Measurements from ENCODE around the gene NOL4L. TPM values are rescaled to one million over a fixed set of nuclear protein-coding genes. Genes with fewer than 3 reads are reported as not detected.
"Not testable (repeated sequence)": the region's sequence is repeated elsewhere in the genome, so short reads cannot be mapped to it uniquely, and the experiment has no call there.

Gene NOL4L
- total RNA-seq, 1 experiment from 2014 or later, result 23.8 TPM

DNA sequence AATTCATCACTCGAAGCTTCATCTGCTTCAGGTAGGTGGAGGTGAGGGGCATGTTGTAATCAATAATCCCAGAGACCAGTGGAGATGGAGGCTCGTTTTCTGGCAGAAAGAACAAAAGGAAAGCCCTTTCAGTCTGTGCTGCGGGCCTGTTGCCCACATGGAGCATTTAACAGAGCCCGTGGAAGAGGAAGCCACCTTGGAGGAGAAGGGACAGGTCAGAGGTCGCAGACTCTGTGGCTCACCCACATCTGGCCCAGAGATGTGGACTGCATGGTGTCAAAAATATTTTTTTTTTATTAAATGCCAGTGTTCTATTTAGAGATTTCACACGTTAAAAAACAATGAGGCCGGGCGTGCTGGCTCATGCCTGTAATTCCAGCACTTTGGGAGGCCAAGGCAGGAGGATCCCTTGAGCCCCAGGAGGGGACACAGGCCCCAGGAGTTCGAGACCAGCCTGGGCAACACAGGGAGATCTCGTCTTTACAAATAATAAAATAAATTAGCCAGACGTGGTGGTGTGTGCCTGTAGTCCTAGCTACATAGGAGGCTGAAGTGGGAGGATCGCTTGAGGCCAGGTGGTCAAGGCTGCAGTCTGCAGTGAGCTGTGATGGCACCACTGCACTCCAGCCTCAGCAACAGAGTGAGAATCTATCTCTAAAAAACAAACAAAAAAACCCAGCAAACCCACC lies 73.6 kb downstream of the NOL4L start:
- DNase-seq (ENCODE audit: low read depth), result no peak

DNA sequence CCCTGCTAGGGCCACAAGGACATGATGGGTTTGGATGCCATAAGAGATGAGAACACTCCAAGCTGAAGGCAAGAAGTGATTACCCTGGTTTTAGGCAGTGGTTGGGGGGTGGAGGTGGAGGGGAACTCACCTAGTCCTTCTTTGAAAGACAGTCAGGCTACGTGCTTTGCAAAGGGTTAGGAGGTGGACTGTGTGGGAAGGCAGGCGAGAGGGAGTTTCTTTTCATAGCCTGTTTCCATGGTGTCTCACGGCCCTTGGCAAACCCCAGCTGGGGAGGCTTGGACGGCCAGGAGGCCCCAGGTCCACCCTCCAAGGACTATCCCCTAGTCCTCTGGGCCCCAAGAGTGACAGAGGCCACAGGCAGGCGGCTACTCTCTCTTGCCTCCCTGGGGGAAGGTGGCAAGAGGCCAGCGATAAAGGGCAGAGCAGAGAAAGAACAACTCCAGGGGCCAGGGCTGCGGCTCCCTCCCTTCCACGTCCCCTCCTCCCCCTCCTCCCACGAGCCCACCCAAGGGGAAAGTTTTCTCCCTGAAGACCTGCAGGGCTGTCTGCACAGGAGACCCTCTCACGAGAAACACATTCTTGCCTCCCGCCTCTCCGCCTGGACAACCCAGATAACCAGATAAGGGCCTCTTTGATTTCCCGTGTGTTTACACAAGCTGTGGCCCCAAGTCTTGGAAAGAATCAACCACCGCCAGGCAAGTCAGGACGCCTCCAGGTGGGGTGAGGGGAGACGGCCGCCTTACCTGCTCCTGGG lies 74.4 kb downstream of the NOL4L start:
- DNase-seq (ENCODE audit: low read depth), result no peak

DNA sequence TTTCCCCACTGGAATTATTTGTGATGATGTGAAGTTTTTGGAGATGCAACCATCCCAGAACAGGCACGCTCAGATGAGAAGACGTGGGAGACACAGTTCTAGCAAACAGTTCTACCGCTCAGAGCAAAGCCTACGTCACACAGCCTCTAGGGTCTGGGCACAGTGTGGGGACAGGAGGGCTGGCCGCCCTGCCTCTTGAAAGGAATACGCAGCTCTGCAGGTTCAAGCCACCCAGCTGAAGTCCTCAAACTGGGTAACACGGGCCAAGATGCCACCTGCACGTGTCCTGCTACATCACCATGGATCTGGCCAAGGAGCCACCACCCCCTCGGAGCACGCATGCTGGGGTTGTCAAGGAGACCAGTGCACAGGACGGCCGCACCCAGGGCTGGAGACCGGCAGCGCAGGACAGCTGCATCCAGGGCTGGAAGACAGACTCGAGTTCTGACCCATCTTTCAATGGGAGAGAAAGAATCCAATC lies 75.0 kb downstream of the NOL4L start:
- DNase-seq (ENCODE audit: low read depth), result no peak

DNA sequence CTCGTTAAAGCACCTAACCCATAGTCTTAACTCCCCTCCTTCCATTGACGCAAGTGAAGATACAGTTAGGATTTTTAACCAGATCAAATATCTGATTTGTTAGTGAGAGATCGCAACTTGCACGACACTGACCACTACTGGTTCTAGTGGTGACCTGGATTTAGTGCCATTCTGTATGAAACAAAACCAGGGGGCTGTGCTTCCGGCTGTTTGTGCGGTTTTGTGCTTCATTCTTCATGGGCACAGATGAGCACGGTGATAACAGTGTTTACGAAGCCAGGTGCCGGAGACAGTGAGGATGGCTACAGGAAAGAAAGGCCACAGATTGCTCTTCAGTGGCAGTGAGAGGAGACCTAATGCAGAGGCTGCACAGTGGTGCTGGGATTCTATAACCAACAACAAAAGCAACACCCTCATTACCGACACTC lies 75.5 kb downstream of the NOL4L start:
- peak; percentile 43 for DNase-seq (ENCODE audit: low read depth)

DNA sequence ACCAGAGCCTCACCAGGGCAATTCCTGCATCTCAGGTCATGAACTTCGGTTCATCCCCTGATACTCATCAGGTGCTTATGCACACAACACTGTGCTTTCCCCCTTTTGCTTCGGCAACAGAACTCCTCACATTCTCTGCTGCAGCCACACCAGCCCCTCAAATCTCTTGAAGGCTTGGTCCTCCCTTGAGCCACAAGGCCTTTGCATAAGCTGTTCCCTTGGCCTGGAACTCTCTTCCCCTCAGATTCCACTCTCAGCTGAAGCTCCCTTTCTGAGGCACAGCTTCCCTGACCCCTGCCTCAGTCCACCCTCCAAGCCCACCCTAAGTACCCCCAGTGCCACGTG lies 76.4 kb downstream of the NOL4L start:
- no peak for DNase-seq (ENCODE audit: low read depth)

DNA sequence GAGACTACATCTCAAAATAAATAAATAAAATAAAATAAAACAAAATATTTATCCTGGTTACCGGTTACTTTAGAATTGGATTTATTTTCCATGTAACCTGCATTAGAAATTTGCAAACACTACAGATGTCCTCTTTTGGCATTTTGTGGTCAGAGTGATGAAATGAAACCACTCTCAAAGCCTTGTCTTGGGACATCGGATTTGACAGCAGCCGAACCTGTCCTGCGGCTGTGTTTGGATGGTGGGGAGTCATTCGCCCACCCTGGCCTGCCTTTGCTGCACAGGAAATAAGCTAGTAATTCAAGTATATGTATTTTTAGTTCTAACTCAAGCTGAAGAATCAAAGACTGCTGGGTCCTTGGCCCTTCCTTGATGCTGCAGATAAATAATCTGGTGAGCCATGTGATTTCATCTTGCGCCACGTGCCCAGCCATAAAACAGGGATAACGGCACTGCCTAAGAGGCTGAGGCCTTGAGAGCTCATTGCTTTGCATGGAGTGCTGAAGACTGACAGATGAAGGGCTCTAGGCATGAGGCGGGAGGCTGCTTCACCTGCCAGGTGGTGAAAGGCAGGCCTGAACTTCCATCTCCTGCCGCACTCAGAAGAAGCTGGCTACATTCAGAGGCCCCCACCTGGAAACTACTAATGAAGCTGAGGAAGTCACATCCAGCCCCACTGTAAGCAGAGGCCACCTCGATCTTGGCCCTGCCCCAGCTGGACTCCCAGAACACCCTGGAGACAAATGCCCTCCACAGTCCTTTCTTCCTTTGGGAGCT lies 76.9 kb downstream of the NOL4L start:
- no peak for DNase-seq (ENCODE audit: low read depth)

DNA sequence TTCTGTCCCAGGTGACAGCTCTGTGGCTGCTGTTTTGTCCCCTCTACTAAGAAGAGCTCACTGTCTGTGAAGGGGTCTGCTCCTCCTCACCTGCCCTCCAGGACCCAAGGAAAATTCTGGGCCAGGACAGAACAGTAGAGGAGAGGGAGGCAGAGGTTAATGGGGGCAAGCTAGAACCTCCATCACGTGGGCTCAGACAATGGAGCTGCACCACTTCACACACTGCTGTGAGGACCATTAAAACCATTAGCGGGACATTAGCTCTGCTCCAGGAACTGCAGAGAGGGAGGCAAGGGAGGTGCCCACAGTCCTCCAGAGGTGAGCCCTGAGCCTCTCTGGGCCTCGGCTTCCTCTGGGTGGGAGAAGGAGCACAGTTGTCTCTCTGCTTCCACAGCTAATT lies 78.4 kb downstream of the NOL4L start:
- DNase-seq (ENCODE audit: low read depth), result no peak

DNA sequence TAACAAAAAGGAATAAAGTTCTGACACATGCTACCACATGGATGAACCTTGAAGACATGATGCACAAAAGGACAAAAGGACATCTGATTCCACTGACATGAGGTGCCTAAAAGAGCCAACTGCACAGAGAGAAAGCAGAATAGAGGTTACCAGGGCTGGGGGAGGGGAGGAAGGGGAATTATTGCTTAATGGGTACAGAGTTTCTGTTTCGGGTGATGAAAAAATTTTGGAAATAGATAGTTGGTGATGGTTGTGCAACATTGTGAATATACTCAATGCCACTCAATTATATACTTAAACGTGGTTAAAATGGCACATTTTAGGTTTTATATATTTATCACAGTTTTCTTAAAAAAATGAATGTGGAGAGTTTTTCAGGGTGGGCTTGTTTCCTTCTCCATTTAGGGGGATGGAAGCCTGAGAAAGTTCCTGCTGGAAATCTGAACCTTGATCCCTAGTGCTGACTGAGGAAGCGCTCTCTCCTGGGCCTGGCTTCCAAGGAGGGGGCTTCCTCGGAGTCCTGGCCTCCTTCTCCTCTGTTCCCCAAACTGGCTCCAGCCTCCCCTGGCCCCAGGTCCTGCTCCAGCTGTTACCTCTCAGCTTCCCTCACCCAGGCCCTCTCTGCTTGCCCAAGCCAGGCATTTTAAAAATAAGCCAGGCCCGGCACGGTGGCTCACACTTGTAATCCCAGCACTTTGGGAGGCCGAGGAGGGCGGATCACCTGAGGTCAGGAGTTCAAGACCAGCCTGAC lies 79.2 kb downstream of the NOL4L start:
- DNase-seq (ENCODE audit: low read depth), result no peak

DNA sequence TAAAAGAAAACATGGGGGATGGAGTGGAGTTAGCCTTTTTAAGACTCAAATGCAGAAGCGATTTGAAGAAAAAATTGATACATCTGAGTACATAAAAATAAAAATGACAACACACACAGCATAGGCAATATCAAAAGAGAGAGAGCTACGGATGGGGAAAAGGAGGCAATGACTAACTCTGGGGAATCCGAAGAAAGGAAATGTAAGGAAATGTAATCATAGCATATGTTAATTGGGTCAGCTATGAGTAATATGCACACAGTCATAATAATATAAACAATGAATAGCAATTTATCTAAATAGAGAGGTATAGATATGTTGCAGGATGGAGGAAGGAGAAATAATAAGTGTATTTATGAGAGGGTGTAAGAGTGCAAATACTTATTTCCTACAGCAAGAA lies 83.4 kb downstream of the NOL4L start:
- peak; percentile 51 for DNase-seq (ENCODE audit: low read depth)

DNA sequence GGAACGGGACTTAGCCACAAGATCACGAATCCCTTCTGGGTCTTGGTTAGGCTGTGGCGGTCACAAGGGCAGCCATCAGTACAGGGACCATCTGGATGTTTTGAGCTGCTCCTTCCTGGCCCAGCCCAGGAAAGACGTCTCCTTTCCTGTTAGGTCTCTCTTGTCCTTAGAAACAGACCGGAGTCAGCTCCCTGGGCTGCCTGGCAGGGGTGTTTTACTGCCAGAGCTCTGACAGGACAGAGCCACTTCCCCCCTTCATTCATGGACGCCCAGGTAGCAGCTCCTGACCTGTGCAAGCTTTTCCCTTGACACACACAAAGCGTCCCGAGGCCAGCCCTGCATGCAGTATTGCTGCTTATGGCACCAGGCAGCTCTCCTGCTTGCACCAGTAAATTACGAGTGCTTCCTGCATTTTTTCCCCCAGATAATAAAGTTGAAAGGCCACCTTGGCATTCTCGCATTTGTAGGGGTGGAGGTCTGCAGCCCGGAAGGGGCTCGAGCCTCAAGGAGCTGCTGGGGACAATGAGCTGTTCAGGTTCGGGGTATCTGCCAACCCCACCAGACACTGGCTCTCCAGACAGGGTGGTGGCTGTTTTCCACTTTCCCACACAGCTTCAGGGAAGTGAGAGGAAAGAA lies 87.4 kb downstream of the NOL4L start:
- no peak for DNase-seq (ENCODE audit: low read depth)

DNA sequence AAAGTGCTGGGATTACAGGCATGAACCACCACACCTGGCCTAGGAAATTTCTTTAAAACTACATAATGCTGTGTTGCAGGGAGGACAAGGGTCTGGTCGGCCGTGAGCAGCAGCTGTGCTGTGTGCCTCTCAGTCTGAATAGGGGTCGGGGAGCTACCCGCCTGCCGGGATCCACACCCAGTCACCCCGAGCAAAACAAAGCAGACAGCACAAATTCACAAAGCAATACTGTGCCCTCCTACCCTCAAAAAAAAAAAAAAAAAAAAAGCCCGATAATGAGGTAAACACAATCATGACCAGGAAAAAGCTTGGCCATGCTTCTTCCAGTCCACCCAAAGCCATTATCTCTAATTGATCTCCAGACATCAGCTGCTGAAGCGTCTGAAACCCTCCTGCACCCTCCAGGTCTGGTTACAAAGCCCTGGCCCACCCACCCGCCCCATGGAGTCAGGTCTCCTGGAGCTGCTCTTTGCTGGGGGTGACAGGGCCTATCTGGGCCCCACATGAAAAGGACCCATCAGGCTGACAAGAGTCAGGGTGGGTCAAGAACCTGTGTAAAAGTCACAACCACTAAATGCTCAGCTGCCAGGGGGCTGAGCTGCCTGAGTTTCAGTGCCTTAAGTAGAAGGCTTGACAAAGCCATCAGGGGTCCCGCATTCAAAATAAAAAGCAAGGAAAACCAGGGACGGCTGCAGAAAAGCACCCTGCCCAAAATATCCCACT lies 88.2 kb downstream of the NOL4L start:
- DNase-seq (ENCODE audit: low read depth), result no peak

DNA sequence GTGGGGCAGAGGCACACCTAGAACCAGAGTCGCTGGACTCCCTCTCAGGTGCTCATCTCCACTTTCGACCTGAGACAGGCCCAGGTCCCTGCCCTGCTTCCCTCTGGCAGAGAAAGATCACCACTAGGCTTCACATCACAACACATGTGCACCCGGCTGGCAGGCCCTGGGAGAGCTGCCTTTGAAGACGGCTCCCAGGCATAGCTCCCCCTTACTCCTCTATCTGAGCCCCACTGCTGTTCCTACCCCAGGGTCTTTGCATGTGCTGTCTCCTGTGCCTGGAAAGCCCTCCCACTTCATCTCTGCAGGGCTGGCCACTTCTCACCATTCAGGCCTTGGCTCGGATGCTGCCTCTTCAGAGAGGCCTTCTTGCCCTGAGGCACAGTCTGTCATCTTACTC lies 89.2 kb downstream of the NOL4L start:
- no peak for DNase-seq (ENCODE audit: low read depth)

DNA sequence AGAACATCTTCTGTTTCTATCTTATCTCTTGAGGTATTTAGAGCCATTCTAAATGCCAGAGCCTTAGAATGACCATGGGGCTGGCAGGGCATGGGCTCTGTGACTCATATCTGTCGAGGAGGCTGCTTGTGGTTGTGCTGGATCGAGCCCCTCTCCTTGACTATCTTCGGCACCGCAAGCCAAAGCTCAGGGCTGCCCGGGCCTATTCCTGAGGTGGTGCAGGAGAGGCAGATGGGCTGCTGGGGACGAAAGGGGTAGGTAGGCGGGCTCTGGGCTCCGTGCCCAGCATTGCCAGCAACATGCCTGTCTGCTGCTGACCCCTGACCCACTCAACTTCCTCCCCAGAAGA lies 89.9 kb downstream of the NOL4L start:
- DNase-seq (ENCODE audit: low read depth), result no peak

DNA sequence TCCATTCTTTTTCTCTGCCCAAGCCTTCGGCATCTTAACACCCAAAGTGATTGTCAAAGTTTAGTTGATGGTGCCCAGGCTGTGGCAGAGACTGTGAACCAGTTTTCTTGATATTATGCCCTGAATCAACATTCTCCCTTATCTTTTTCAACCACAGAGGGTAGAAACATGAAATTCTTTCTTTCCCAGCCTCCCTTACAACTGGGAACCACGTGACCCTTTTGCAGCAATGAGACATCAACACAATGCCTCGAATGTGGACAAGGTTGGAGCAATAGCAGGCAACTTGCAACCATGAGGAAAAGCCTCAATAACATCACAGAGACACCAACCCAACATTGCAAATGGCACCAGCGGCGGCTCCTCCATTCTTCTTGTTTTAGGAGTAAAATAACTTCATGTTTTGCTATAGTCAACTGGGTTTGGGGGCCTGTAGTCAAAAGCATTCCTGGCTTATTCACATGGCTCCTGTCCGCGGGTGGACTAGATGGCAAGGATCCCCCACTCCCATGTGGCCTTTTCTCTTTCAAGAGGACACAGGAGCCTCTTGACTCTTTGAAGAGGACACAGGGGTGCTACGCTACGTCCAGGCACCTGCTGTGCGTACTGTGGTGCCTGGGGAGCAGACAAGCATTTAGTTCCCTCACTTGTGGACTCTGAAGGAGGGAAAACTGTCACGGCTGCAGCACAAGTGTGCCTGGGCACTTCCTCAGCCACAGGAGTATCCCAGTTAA lies 90.5 kb downstream of the NOL4L start:
- no peak for DNase-seq (ENCODE audit: low read depth)

DNA sequence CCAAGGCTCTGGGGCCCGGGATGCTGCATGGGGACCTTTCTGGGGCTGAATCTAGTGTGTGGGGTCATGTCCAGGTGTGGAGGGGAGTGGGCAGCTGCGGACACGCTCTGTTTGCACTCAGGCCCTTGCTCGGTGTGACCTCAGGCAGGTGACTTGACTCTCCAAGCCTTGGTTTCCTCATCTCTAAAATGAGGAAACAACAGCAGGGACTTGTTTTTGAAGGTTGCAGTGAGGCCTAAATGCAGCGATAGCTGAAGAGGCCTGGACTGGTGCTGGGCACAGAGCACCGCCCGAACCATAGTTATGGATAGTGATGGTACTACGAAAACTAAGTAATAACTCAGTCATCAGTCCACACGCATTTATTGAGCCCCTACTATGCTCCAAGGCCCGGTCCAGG lies 91.8 kb downstream of the NOL4L start:
- no peak for DNase-seq (ENCODE audit: low read depth)

DNA sequence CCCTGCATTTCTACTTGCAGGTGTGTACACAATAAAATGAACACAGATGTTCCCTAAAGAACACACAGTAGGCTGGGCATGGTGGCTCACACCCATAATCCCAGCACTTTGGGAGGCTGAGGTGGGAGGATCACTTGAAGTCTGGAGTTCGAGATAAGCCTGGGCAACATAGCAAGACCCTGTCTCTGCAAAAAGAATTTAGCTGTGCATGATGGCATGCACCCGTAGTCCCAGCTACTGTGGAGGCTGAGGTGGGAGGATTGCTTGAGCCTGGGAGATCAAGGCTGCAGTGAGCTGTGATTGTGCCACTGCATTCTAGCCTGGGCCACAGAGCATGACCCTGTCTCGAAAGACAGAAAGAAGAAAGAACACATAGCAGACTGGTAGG lies 93.4 kb downstream of the NOL4L start:
- DNase-seq (ENCODE audit: low read depth), result not testable (repeated sequence)

DNA sequence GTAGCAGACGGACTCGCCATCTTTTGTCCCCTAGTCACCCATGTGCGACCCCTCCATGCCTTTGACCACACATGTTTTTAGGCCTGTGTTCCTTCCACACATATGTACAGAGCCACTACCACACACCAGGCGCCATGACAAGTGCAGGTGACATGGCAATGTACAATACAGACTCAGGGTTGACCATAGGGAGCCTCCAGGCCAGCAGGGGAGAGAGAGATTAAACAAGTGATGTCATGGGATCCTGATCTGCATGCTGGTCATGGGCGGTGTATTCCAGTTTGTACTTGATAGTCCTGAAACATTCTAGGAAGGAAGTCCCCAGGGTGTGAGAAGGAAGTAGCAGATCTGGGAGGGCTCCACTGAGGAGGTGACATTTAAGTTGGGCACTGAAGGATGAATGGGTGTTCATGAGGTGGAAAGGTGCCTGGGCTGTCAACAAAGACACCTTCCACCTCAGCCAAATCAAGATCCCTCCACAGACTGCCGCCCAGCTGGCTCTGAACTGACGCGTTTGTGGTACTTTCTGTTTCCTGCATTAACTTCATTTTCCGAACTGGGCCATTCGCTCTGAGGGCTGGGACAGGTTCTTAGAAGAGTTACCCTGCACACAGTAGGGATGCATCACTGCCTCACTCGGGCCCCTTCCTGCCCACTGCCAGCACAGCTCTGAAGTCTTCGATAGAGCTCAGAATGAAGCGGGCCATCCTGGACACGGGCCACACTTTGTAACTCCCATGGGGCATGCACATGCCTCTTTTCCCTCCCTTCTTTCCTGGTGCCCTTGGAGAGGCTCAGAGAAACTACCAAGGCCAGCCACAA lies 94.0 kb downstream of the NOL4L start:
- DNase-seq (ENCODE audit: low read depth), result no peak

DNA sequence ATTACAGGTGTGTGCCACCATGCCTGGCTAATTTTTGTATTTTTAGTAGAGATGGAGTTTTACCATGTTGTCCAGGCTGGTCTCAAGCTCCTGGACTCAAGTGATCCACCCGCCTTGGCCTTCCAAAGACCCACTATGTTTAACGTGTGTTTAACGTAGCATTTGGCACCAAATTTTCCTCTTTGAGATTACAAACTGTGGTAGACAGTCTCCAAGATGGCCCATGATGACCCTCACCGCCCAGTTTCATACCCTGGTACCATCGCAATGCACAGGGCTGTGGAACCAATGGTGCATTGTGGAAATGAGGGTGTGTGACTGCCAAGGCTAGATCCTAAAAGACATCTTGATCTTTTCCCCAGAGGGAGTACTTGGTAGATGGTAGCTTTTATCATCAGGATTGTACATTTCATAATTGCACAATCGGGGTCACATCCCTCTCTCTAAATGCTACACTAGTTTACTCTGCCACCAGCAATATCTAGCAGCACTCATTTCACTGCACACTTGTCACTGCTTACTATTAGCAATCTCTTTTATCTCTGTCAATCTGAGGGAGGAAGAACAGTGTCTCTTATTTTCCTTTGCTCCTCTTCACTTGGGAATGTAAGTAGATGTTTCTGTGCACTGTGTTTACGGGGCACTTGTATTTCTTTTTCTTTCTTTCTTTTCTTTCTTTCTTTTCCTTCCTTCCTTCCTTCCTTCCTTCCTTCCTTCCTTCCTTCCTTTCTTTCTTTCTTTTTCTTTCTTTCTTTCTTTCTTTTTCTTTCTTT lies 96.9 kb downstream of the NOL4L start:
- DNase-seq (ENCODE audit: low read depth), result no peak

Data from HT1080 (cell line).